H9 (cell line): ENCODE results near the gene MSH3. TPM values are rescaled to one million over a fixed set of nuclear protein-coding genes. Genes with fewer than 3 reads are reported as not detected.

Source experiments
- DNase-seq: peaks from one replicate; pipeline ENCODE4 v3.0.0-alpha.2; 2017
- H2AFZ ChIP-seq: one replicate; pipeline ENCODE4 v1.6.1; 2013; ENCODE audit warnings: mild to moderate bottlenecking, low read length, control low read depth, moderate library complexity
- H2AK5ac ChIP-seq: 2 replicates; pipeline ENCODE4 v1.6.1; 2013; ENCODE audit warnings: low read length, control low read depth, mixed read lengths; ENCODE audit not compliant: insufficient read length
- H2BK120ac ChIP-seq: one replicate; pipeline ENCODE4 v1.6.1; 2013; ENCODE audit warnings: low read depth, mild to moderate bottlenecking, low read length, control low read depth, inconsistent platforms; ENCODE audit not compliant: poor library complexity, severe bottlenecking
- H2BK12ac ChIP-seq: 2 replicates; pipeline ENCODE4 v1.6.1; 2013; ENCODE audit warnings: low read length, control low read depth, mixed read lengths, low read depth; ENCODE audit not compliant: insufficient read length
- H2BK15ac ChIP-seq: 2 replicates; pipeline ENCODE4 v1.6.1; 2013; ENCODE audit warnings: low read depth, low read length, control low read depth
- H2BK20ac ChIP-seq: one replicate; pipeline ENCODE4 v1.6.1; 2013; ENCODE audit warnings: low read depth, mild to moderate bottlenecking, low read length, control low read depth, inconsistent platforms; ENCODE audit not compliant: poor library complexity, severe bottlenecking
- H2BK5ac ChIP-seq: 2 replicates; pipeline ENCODE4 v1.6.1; 2013; ENCODE audit warnings: low read length, control low read depth, mixed read lengths; ENCODE audit not compliant: insufficient read length
- H3K14ac ChIP-seq: 2 replicates; pipeline ENCODE4 v1.6.1; 2013; ENCODE audit warnings: low read length, control low read depth; ENCODE audit not compliant: insufficient read depth
- H3K18ac ChIP-seq: 2 replicates; pipeline ENCODE4 v1.6.1; 2013; ENCODE audit warnings: low read depth, mild to moderate bottlenecking, mixed read lengths, low read length, control low read depth; ENCODE audit not compliant: insufficient read length
- H3K23ac ChIP-seq: 2 replicates; pipeline ENCODE4 v1.6.1; 2013; ENCODE audit warnings: low read length, control low read depth, mixed read lengths, low read depth; ENCODE audit not compliant: insufficient read length
- H3K23me2 ChIP-seq: 2 replicates; pipeline ENCODE4 v1.6.1; 2013; ENCODE audit warnings: low read depth, mild to moderate bottlenecking, mixed read lengths, low read length, control low read depth; ENCODE audit not compliant: insufficient read length, poor library complexity, severe bottlenecking
- H3K27ac ChIP-seq: 2 replicates; pipeline ENCODE4 v1.5.1; 2013; ENCODE audit warnings: low read length, control low read depth, mixed read lengths, low read depth; ENCODE audit not compliant: insufficient read length
- H3K27me3 ChIP-seq: 2 replicates; pipeline ENCODE4 v1.6.1; 2013; ENCODE audit warnings: low read length, control low read depth, inconsistent platforms; ENCODE audit not compliant: insufficient read depth
- H3K4ac ChIP-seq: 2 replicates; pipeline ENCODE4 v1.6.1; 2013; ENCODE audit warnings: low read depth, mild to moderate bottlenecking, control low read depth, inconsistent platforms, low read length, moderate library complexity
- H3K4me1 ChIP-seq: 2 replicates; pipeline ENCODE4 v1.6.1; 2013; ENCODE audit warnings: low read length, control low read depth, inconsistent platforms; ENCODE audit not compliant: insufficient read depth
- H3K4me2 ChIP-seq: 2 replicates; pipeline ENCODE4 v1.6.1; 2013; ENCODE audit warnings: low read length, control low read depth, mixed read lengths; ENCODE audit not compliant: insufficient read length, insufficient read depth
- H3K56ac ChIP-seq: 2 replicates; pipeline ENCODE4 v1.6.1; 2013; ENCODE audit warnings: low read depth, mild to moderate bottlenecking, mixed read lengths, low read length, control low read depth; ENCODE audit not compliant: insufficient read length
- H3K79me1 ChIP-seq: 2 replicates; pipeline ENCODE4 v1.6.1; 2013; ENCODE audit warnings: low read depth, mild to moderate bottlenecking, moderate library complexity, low read length, control low read depth, inconsistent platforms; ENCODE audit not compliant: insufficient read depth, poor library complexity, severe bottlenecking
- H3K79me2 ChIP-seq: 2 replicates; pipeline ENCODE4 v1.6.1; 2013; ENCODE audit warnings: low read length, control low read depth, inconsistent platforms; ENCODE audit not compliant: insufficient read depth
- H3K9ac ChIP-seq: 2 replicates; pipeline ENCODE4 v1.6.1; 2013; ENCODE audit warnings: low read length, control low read depth, mixed read lengths; ENCODE audit not compliant: insufficient read length; ENCODE audit errors: extremely low read depth
- H3K9me3 ChIP-seq: one replicate; pipeline ENCODE4 v1.6.1; 2013; ENCODE audit warnings: low read depth, low read length, inconsistent platforms; ENCODE audit not compliant: control insufficient read depth
- H3T11ph ChIP-seq: one replicate; pipeline ENCODE4 v1.6.1; 2013; ENCODE audit warnings: mild to moderate bottlenecking, low read length, control low read depth, inconsistent platforms
- H4K20me1 ChIP-seq: one replicate; pipeline ENCODE4 v1.6.1; 2013; ENCODE audit not compliant: control insufficient read depth, insufficient read length, insufficient read depth
- H4K5ac ChIP-seq: 2 replicates; pipeline ENCODE4 v1.6.1; 2013; ENCODE audit warnings: low read depth, mild to moderate bottlenecking, mixed read lengths, low read length, control low read depth; ENCODE audit not compliant: insufficient read length
- H4K8ac ChIP-seq: replicated peaks from 2 replicates; pipeline ENCODE4 v1.6.1; 2013; ENCODE audit warnings: low read length, control low read depth, mixed read lengths, low read depth; ENCODE audit not compliant: insufficient read length
- H4K91ac ChIP-seq: 2 replicates; pipeline ENCODE4 v1.6.1; 2013; ENCODE audit warnings: low read depth, mild to moderate bottlenecking, moderate library complexity, mixed read lengths, low read length, control low read depth; ENCODE audit not compliant: insufficient read length
- H3K27ac Mint-ChIP-seq, 3 experiments: 2 replicates in 2 of 3; 3 replicates in 1 of 3; pipeline ENCODE4 v1.8.0; 2020 to 2021; ENCODE audit warnings: mixed read lengths in 3 of 3, mild to moderate bottlenecking in 1 of 3, moderate library complexity in 1 of 3
- H3K27me3 Mint-ChIP-seq: 2 replicates; pipeline ENCODE4 v1.8.0; 2021; ENCODE audit warnings: low read depth, mild to moderate bottlenecking, moderate library complexity, mixed read lengths
- H3K36me3 Mint-ChIP-seq, 3 experiments: 2 replicates in 2 of 3; 3 replicates in 1 of 3; pipeline ENCODE4 v1.8.0; 2020 to 2021; ENCODE audit warnings: low read depth in 3 of 3, mixed read lengths in 3 of 3; ENCODE audit not compliant: insufficient read depth in 1 of 3
- H3K4me1 Mint-ChIP-seq, 2 experiments: 2 replicates each; pipeline ENCODE4 v1.8.0; 2020; ENCODE audit warnings: mixed read lengths in 2 of 2
- H3K4me3 Mint-ChIP-seq, 2 experiments: 2 replicates in 1 of 2; 3 replicates in 1 of 2; pipeline ENCODE4 v1.8.0; 2020 to 2021; ENCODE audit warnings: mild to moderate bottlenecking in 2 of 2, mixed read lengths in 2 of 2, moderate library complexity in 1 of 2
- H3K9me3 Mint-ChIP-seq, 2 experiments: 2 replicates in 1 of 2; 3 replicates in 1 of 2; pipeline ENCODE4 v1.8.0; 2020; ENCODE audit warnings: mild to moderate bottlenecking in 2 of 2, mixed read lengths in 2 of 2, moderate library complexity in 1 of 2
- CTCF ChIP-seq: fragments of 200-600 bp; sonication (generic); conservative IDR thresholded peaks from 3 replicates; pipeline ENCODE4 v1.8.0; 2021; ENCODE audit warnings: antibody characterized with exemption, mild to moderate bottlenecking
- WGBS: extraction: QIAGEN DNeasy Blood & Tissue Kit; methylation state at CpG from one replicate; pipeline ENCODE4 v1.1.7; 2013; ENCODE audit warnings: missing lambda C conversion rate, low lambda C conversion rate, mixed read lengths; ENCODE audit not compliant: insufficient read length; ENCODE audit errors: extremely low coverage; 5-methylcytosine and 5-hydroxymethylcytosine counted together
- total RNA-seq: library from RNA; stranded (reverse); gene quantifications from 2 replicates; pipeline ENCODE4 v1.2.1, GENCODE V29; 2021

MSH3 gene
- total RNA-seq, 1 experiment from 2014 or later = 17.3 TPM

DNA sequence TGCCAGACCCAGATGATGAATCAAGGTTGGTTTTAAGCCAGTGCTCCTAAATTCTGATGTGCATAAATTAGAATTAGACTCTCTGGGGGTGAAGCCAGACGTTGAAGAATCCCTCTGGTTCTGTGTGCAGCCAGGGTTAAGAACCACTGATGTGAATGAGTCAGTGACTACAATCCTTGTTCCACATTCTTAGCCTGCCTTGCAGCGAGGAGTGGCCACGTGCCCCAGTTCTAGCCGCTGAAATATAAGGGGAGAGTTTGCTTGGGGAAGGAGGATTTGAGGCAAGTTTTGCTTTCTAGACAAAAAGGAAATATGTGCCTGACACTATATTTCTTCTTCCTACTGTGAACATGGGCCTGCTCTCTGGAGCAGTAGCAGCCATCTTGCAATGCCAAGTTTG lies 34.2 kb upstream of the MSH3 start:
- H2BK15ac ChIP-seq = no peak overlapping the region
- peaks cover 0 to 2% (median 0%) of the 10 kb centered on the region in 3 experiments; a peak in 3 of 7 replicates for H3K36me3 Mint-ChIP-seq
- no peak for DNase-seq
- no peak overlapping the region for H2AK5ac ChIP-seq
- no peak overlapping the region for H2AFZ ChIP-seq
- H3K9me3 Mint-ChIP-seq = no peaks in the 10 kb centered on the region; a peak in 1 of 5 replicates
- no peak for TF ChIP-seq CTCF
- no peak overlapping the region for H4K91ac ChIP-seq
- no peak overlapping the region for H2BK20ac ChIP-seq
- no peak overlapping the region for H3T11ph ChIP-seq
- no peak overlapping the region for H3K18ac ChIP-seq
- no peaks in the 10 kb centered on the region for H3K23me2 ChIP-seq
- H3K27me3 ChIP-seq = no peaks in the 10 kb centered on the region
- H2BK5ac ChIP-seq = no peak overlapping the region
- H3K27me3 Mint-ChIP-seq = no peaks in the 10 kb centered on the region
- no peaks in the 10 kb centered on the region for H3K79me1 ChIP-seq
- H3K27ac ChIP-seq = no peak overlapping the region
- H3K9me3 ChIP-seq = no peaks in the 10 kb centered on the region
- H4K5ac ChIP-seq = no peak overlapping the region
- no peak overlapping the region for H3K4ac ChIP-seq
- H4K20me1 ChIP-seq = no peaks in the 10 kb centered on the region
- no peak overlapping the region for H3K23ac ChIP-seq
- no peaks in the 10 kb centered on the region for H3K4me1 ChIP-seq
- no peaks in the 10 kb centered on the region for H3K79me2 ChIP-seq
- H3K4me3 Mint-ChIP-seq = no peak overlapping the region
- no peak overlapping the region for H3K27ac Mint-ChIP-seq
- no peak overlapping the region for H4K8ac ChIP-seq
- H3K4me1 Mint-ChIP-seq = peaks cover 8 to 13% of the 10 kb centered on the region in 2 experiments
- no peak overlapping the region for H3K4me2 ChIP-seq
- no peak overlapping the region for H3K14ac ChIP-seq
- WGBS = no CpG with 5 or more reads among the region's 4 CpGs
- no peak overlapping the region for H2BK120ac ChIP-seq
- H2BK12ac ChIP-seq = no peak overlapping the region
- no peak overlapping the region for H3K56ac ChIP-seq
- no peak overlapping the region for H3K9ac ChIP-seq
